A673 (cell line): ENCODE data around the gene ABHD17C. TPM values are rescaled to one million over a fixed set of nuclear protein-coding genes. Genes with fewer than 3 reads are reported as not detected.

Experiments used
- BruUV-seq: library from RNA; stranded (reverse); fragments of 400-500 nt; replicated peaks from 2 replicates; lab custom pipeline; 2021; lab: Mats Ljungman, UMichigan
- CTCF ChIA-PET: fragments of 300-600 bp; sonication (Branson Sonifier 250); formaldehyde crosslinking; loops from one replicate; lab custom pipeline; 2022; ENCODE audit warnings: antibody characterized with exemption; lab: Charles Lee
- POLR2A ChIA-PET: fragments of 300-600 bp; sonication (Branson Sonifier 250); formaldehyde crosslinking; loops from one replicate; lab custom pipeline; 2022; ENCODE audit warnings: antibody characterized with exemption; ENCODE audit not compliant: low non-redundant PET; lab: Charles Lee
- DNase-seq: peaks from one replicate; pipeline ENCODE4 v3.0.0-alpha.2; 2015; ENCODE audit warnings: low spot score
- H3K27ac ChIP-seq: fragments of 200-600 bp; sonication (generic); 2 replicates; pipeline ENCODE4 v1.5.1; 2016; ENCODE audit warnings: mixed run types, low read depth, mild to moderate bottlenecking, mixed read lengths, antibody characterized with exemption, low read length; ENCODE audit not compliant: poor library complexity, severe bottlenecking
- H3K27me3 ChIP-seq: fragments of 200-600 bp; sonication (generic); replicated peaks from 2 replicates; pipeline ENCODE4 v1.6.1; 2017; ENCODE audit warnings: mixed run types, low read depth, mild to moderate bottlenecking, mixed read lengths, antibody characterized with exemption, low read length; ENCODE audit not compliant: insufficient read depth, poor library complexity
- H3K36me3 ChIP-seq: fragments of 200-600 bp; sonication (generic); 2 replicates; pipeline ENCODE4 v1.6.1; 2016; ENCODE audit warnings: mixed run types, mild to moderate bottlenecking, mixed read lengths, antibody characterized with exemption, low read length; ENCODE audit not compliant: insufficient read depth, poor library complexity, severe bottlenecking
- H3K4me1 ChIP-seq: fragments of 200-600 bp; sonication (generic); 2 replicates; pipeline ENCODE4 v1.6.1; 2017; ENCODE audit warnings: mixed run types, mild to moderate bottlenecking, mixed read lengths, antibody characterized with exemption, low read length; ENCODE audit not compliant: insufficient read depth, poor library complexity, severe bottlenecking
- H3K4me3 ChIP-seq: fragments of 200-600 bp; sonication (generic); 2 replicates; pipeline ENCODE4 v1.5.1; 2016; ENCODE audit warnings: low read depth, mixed run types, mild to moderate bottlenecking, mixed read lengths, low read length; ENCODE audit not compliant: poor library complexity, severe bottlenecking
- H3K9me3 ChIP-seq: fragments of 200-600 bp; sonication (generic); 2 replicates; pipeline ENCODE4 v1.6.1; 2016; ENCODE audit warnings: mixed run types, low read depth, mild to moderate bottlenecking, mixed read lengths, antibody characterized with exemption, low read length; ENCODE audit not compliant: poor library complexity, severe bottlenecking
- CTCF ChIP-seq: fragments of 300-800, 200-600 bp; sonication (generic); conservative IDR thresholded peaks from 2 replicates; pipeline ENCODE4 v1.5.1; 2017; ENCODE audit warnings: low read depth, mild to moderate bottlenecking, antibody characterized with exemption, low read length, moderate library complexity, mixed read lengths
- EZH2 ChIP-seq: fragments of 200-600 bp; sonication (generic); IDR thresholded peaks from 2 replicates; pipeline ENCODE4 v1.6.1; 2017; ENCODE audit warnings: borderline replicate concordance, low read depth, mild to moderate bottlenecking, mixed read lengths, antibody characterized with exemption, low read length; ENCODE audit not compliant: poor library complexity, severe bottlenecking
- intact Hi-C: fragments of 100-400 bp; cut with micrococcal nuclease; formaldehyde crosslinking; loops from one replicate; pipeline ENCODE4 v1.10.0; 2022; ENCODE audit not compliant: unreplicated experiment
- total RNA-seq: library from RNA; stranded (reverse); gene quantifications from 2 replicates; pipeline ENCODE4 v1.2.3, GENCODE V29; 2021

ABHD17C gene
- total RNA-seq, 1 experiment from 2014 or later, result 9.9 TPM

DNA sequence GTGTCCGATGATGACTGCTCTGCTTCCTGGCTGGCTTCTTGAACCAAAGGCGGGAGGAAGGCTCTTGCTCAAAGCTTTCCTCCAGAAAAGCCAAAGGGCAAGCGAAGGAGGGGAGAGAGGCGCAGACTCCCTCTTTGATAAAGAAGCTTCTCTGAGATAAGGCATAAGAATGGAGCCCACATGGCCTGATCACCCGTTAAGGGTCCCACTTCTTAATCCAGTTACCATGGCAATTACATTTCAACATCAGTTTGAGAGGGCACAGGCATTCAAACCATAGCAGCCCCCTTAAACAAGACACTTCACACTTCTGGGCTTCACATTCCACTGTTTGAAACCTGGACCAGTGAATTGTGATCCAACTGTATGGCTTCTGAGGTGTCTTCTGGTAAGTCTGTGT is 8.0 kb downstream of the ABHD17C start:
- Histone ChIP-seq H3K4me1 (no peaks in the 10 kb centered on the region), H3K27ac (no peak overlapping the region), H3K27me3 (no peaks in the 10 kb centered on the region), H3K4me3 (no peak overlapping the region), H3K36me3 (no peaks in the 10 kb centered on the region), H3K9me3 (no peaks in the 10 kb centered on the region)
- BruUV-seq, result no TSS peak
- intact Hi-C loops, result no loop called here
- CTCF ChIA-PET, result no interaction called here
- POLR2A ChIA-PET, result no interaction called here
- TF ChIP-seq EZH2, result no peak
- no peak for DNase-seq

DNA sequence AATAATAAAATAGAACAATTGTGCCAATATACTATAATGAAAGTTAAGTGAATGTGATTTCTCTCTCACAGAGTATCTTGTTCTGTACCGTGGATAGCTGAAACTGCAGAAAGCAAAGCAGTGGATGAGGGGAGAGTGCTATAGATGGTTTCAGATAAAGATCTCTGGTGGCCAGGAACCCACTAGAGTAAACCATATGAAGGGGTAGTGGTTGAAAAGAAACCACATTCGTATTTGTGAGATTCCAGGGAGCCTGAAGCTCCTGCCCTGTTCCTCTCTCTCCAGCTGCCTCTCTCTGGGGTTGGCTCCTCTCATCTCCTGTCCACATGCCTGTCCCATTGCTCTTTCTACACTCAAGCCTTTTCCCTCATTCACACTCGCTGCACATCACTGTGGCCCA is 8.9 kb downstream of the ABHD17C start:
- intact Hi-C loops, result no loop called here
- DNase-seq, result no peak
- no peaks in the 10 kb centered on the region for H3K4me1 ChIP-seq
- TF ChIP-seq CTCF, result no peak
- no peak for TF ChIP-seq EZH2
- POLR2A ChIA-PET, result no interaction called here
- CTCF ChIA-PET, result no interaction called here
- no peaks in the 10 kb centered on the region for H3K27me3 ChIP-seq
- no peak overlapping the region for H3K4me3 ChIP-seq
- H3K27ac ChIP-seq, result no peak overlapping the region
- no TSS peak for BruUV-seq
- H3K9me3 ChIP-seq, result no peaks in the 10 kb centered on the region
- H3K36me3 ChIP-seq, result no peaks in the 10 kb centered on the region

DNA sequence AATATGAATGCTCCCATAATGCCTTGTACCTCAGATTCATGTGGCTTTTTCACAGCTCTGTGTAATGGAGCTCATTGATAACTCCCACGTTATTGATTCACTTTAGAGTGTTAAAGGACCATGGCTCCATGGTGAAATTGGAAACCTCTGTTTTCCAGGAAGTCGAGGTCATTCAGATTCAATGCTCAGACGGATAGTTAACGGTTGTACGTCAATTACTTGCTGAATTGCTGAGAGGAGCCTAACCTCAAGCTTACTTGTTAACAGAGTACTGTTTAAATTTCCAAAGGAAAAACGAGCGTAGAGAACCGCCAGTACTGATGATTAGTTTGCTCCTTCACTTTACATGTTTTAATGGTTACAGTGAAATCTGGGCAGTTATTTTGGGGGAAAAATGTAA is 11.1 kb downstream of the ABHD17C start:
- Histone ChIP-seq H3K9me3 (no peaks in the 10 kb centered on the region), H3K36me3 (no peaks in the 10 kb centered on the region), H3K27me3 (no peaks in the 10 kb centered on the region), H3K4me1 (no peaks in the 10 kb centered on the region), H3K27ac (no peak overlapping the region), H3K4me3 (no peak overlapping the region)
- no peak for DNase-seq
- no peak for TF ChIP-seq CTCF
- TF ChIP-seq EZH2, result no peak
- ChIA-PET CTCF (no interaction called here), POLR2A (interaction anchor here (0.6 kb wide), 1 partner anchor 19 kb away, joined by 3 read pairs; no protein-coding TSS in a partner anchor)
- intact Hi-C loops, result no loop called here
- no TSS peak for BruUV-seq

GRCh38 chr15:80709542-80709941 is 14.4 kb downstream of the ABHD17C start:
- no peak overlapping the region for H3K4me3 ChIP-seq
- CTCF ChIA-PET, result no interaction called here
- H3K4me1 ChIP-seq, result no peaks in the 10 kb centered on the region
- TF ChIP-seq CTCF, result no peak
- TF ChIP-seq EZH2, result no peak
- H3K9me3 ChIP-seq, result no peaks in the 10 kb centered on the region
- H3K27ac ChIP-seq, result no peak overlapping the region
- no peak for DNase-seq
- H3K27me3 ChIP-seq, result no peaks in the 10 kb centered on the region
- POLR2A ChIA-PET, result no interaction called here
- intact Hi-C loops, result no loop called here
- BruUV-seq, result no TSS peak
- H3K36me3 ChIP-seq, result no peaks in the 10 kb centered on the region
